ENCODE results near the gene VSX1.

Gene VSX1

GRCh38 chr20:25089662-25090061 is 7.7 kb upstream of the VSX1 start:
- Histone ChIP-seq H3K36me3 (ENCODE audit: control insufficient read depth, insufficient read depth, low read length) (no peaks in the 10 kb centered on the region), H3K9ac (no peak overlapping the region), H3K79me2 (no peaks in the 10 kb centered on the region), H2AFZ (no peak overlapping the region), H3K27me3 (ENCODE audit: control insufficient read depth, insufficient read depth, low read length) (peaks cover 7% of the 10 kb centered on the region), H3K4me2 (ENCODE audit: low read length) (no peak overlapping the region), H3K4me1 (no peaks in the 10 kb centered on the region), H3K27ac (no peak overlapping the region), H3K9me3 (ENCODE audit: control insufficient read depth, low read length) (no peaks in the 10 kb centered on the region), H3K4me3 (ENCODE audit: low read depth, low read length) (no peak overlapping the region)
- TF ChIP-seq CTCF (IDR thresholded peaks at IDR 0.05), result no peak

- peaks cover 12% of the 10 kb centered on the region for H3K27me3 ChIP-seq (ENCODE audit: control insufficient read depth, insufficient read depth, low read length)
- H3K4me1 ChIP-seq, result no peaks in the 10 kb centered on the region
- TF ChIP-seq CTCF (IDR thresholded peaks at IDR 0.05), result no peak
Observed at GRCh38 chr20:25089096-25089495, 7.2 kb upstream of the VSX1 start.

GRCh38 chr20:25088267-25088666 is 6.3 kb upstream of the VSX1 start:
- H2AFZ ChIP-seq, result no peak overlapping the region
- no peaks in the 10 kb centered on the region for H3K9me3 ChIP-seq (ENCODE audit: control insufficient read depth, low read length)
- H3K79me2 ChIP-seq, result no peaks in the 10 kb centered on the region
- TF ChIP-seq CTCF (IDR thresholded peaks at IDR 0.05), result no peak
- H3K4me1 ChIP-seq, result no peaks in the 10 kb centered on the region
- no peak overlapping the region for H3K9ac ChIP-seq
- H3K27me3 ChIP-seq (ENCODE audit: control insufficient read depth, insufficient read depth, low read length), result peaks cover 12% of the 10 kb centered on the region
- H3K4me3 ChIP-seq (ENCODE audit: low read depth, low read length), result no peak overlapping the region
- H3K36me3 ChIP-seq (ENCODE audit: control insufficient read depth, insufficient read depth, low read length), result no peaks in the 10 kb centered on the region
- no peak overlapping the region for H3K4me2 ChIP-seq (ENCODE audit: low read length)
- H3K27ac ChIP-seq, result no peak overlapping the region

More at GRCh38 chr20:25089096-25089495, 7.2 kb upstream of the VSX1 start:
- no peaks in the 10 kb centered on the region for H3K9me3 ChIP-seq (ENCODE audit: control insufficient read depth, low read length)
- H3K27ac ChIP-seq, result no peak overlapping the region
- no peak overlapping the region for H3K9ac ChIP-seq
- no peak overlapping the region for H2AFZ ChIP-seq
- no peaks in the 10 kb centered on the region for H3K36me3 ChIP-seq (ENCODE audit: control insufficient read depth, insufficient read depth, low read length)
- no peak overlapping the region for H3K4me2 ChIP-seq (ENCODE audit: low read length)
- H3K79me2 ChIP-seq, result no peaks in the 10 kb centered on the region
- H3K4me3 ChIP-seq (ENCODE audit: low read depth, low read length), result no peak overlapping the region

GRCh38 chr20:25087186-25087929 is 5.4 kb upstream of the VSX1 start:
- Histone ChIP-seq H3K36me3 (ENCODE audit: control insufficient read depth, insufficient read depth, low read length) (no peaks in the 10 kb centered on the region), H3K79me2 (no peaks in the 10 kb centered on the region), H3K27me3 (ENCODE audit: control insufficient read depth, insufficient read depth, low read length) (peaks cover 12% of the 10 kb centered on the region), H2AFZ (no peak overlapping the region), H3K4me1 (no peaks in the 10 kb centered on the region), H3K9ac (no peak overlapping the region), H3K27ac (no peak overlapping the region), H3K4me2 (ENCODE audit: low read length) (no peak overlapping the region), H3K9me3 (ENCODE audit: control insufficient read depth, low read length) (no peaks in the 10 kb centered on the region), H3K4me3 (ENCODE audit: low read depth, low read length) (no peak overlapping the region)
- TF ChIP-seq CTCF (IDR thresholded peaks at IDR 0.05), result no peak

Data from parathyroid adenoma (tissue), 2 donors.